Ramos (cell line): ENCODE data around the gene FABP6.

Source experiments
- in situ Hi-C: fragments of 300-500 bp; cut with MboI; formaldehyde crosslinking; loops from one replicate; pipeline ENCODE4 v1.14.3; 2022; ENCODE audit warnings: low sequenced_read_pairs; ENCODE audit not compliant: unreplicated experiment

Gene FABP6

GRCh38 chr5:160260006-160260775, 30.9 kb downstream of the FABP6 start:
- in situ Hi-C loops, result no loop called here

DNA sequence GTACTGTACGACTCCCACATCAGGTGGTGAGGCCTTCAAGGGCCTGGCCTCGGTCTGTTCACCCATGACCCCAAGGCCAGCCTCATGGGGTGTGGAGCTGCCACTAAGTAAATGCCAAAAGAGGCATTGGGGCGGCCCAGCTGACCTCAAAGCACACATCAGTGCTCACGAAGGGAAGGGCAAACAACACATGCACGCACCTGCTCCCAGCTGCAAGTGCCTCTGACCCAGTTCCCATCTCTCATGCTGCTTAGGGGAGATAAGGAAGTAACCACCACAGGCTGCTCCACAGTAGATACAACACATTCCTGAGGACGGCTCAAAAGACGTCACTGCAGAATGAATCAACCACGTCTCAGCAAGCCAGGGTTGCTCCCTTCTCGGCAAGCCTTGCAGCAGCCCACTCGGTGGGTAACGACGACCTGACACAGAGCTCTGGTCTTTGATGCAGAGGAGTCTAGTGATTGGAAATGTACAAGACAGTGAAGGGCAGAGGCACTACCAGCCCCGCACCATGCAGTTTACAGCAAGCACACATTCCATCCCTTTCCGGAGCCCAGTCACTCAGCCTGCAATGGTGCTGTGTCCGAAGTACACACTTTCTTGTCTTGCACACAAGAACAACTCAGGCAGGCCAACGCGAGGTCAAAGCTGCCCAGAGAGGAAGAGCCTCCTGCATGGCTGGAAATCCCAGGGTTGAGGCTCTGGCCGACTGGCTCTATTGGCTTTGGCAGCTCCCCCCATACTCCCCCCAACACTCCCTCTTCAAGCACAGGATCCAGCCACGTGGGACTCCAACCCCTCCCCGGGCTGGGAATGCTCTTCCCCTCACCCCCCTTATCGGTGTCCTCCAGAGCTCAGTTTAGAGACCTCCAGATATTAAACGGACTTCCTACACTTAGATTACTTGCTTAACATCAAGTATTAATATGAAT, 31.8 kb downstream of the FABP6 start:
- in situ Hi-C loops, result no loop called here

DNA sequence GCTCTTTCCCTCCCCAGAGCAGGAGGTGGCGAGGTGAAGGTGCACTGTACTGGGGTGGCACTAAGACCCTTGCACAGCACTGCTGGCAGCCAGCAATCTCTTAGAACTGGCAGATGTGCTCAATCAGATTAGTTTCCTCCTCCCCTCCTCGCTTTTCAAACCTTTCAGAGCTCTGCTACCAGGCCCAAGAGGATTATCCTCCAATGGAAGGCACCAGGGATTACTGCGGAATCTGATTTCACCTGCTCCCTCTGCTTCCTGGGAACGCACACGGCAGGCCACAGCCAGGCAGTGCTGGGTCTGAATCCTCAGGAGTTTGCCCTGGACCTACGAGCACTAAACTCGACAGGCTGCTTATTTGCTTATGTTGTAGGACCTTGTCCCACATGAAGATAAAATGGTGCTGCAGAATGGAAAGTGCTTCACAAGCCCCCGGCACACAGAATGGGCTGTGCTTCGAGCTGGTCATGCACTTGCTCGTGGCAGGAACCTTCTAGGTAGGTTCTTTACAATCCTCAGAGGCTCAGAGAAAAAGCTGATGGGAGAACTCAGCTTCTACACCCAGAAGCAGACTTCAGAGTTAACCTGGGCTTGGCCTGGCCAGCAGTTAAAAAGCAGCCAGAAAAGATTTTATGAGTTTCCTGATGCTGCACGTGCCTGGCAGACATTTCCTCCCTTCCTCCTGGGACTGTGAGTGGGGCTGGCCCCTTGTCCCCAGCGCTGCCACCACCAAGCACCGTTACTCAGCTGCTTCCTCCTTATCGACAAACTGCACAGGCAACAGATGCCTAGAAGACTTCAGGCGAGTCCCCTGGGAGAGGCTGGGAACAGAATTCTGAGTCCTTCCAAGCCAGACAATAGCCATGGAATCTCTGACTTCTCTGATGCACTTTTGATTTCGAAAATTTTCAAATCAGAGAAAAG, 33.1 kb downstream of the FABP6 start:
- in situ Hi-C loops, result no loop called here

GRCh38 chr5:160263326-160263855, 34.1 kb downstream of the FABP6 start:
- in situ Hi-C loops, result no loop called here

GRCh38 chr5:160266044-160266443, 36.7 kb downstream of the FABP6 start:
- in situ Hi-C loops, result no loop called here

DNA sequence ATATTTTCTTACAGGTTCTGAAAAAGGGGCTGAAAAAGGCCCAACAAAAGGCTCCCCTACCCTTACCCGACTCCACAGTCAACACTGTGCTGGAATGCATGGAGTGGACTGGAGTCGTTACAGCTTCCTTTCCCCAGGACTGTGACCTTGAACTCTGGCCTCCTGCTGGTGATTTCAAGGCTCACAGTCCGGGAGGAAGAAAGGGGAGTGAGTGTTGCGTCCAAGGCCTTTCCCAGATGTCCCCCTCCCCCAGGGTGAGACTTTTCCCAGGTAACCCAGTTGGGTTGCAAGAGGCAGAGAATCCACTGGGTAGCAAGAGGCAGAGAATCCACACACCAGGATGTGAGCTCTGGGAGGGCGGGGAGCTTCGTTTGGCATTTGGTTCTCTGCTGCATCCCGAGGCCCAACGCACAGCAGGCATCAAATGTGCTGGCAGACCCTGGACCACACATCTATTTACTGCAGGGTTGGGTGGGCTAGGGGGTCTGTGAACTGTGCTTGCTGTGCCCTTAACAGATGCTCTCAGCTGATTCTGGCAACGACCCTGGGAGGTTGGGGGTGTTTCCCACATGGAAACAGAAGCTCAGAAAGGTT, 37.5 kb downstream of the FABP6 start:
- in situ Hi-C loops, result no loop called here

DNA sequence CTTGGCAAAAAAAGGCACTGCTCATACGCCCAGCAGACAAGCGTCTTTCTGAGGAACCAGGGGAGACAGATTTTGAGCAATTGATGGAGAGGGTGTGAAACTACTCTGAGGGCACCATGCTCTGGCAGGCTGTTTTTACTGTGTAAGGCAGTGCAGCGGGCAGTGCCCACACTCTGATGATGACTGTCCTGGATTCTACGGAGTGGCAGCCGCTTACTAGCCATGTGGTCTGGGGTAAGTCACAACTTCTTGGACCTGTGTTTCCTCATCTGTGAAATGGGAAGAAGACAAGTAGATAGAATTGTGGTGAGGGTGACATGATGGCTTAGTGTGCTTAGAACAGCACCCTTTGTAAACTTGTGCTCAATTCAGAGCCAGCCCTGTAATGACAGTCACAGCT, 38.8 kb downstream of the FABP6 start:
- in situ Hi-C loops, result no loop called here

- in situ Hi-C loops, result no loop called here
Observed at GRCh38 chr5:160269017-160269416, 39.7 kb downstream of the FABP6 start.

- in situ Hi-C loops, result no loop called here
Observed at GRCh38 chr5:160270704-160271103, 41.4 kb downstream of the FABP6 start.

DNA sequence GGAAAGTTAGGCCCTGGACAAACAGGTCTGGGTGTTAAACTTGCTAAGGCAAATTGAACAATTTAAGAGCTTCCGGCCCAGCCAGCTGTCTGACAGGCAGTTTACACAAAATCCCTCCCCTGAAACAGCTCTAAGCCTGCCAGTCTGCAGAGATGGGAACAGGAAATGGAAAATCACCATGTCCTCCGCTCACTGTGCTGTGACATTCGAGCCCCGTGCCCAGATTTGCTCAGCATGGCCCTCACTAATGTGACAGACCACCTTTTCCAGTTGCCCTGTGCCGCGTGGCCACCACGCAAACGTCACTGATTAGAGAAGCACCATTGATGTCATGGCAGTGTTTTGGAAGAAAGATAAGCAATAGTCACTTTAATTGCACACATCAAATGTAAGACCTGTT, 42.1 kb downstream of the FABP6 start:
- in situ Hi-C loops, result no loop called here

GRCh38 chr5:160271836-160272235, 42.5 kb downstream of the FABP6 start:
- in situ Hi-C loops, result no loop called here

DNA sequence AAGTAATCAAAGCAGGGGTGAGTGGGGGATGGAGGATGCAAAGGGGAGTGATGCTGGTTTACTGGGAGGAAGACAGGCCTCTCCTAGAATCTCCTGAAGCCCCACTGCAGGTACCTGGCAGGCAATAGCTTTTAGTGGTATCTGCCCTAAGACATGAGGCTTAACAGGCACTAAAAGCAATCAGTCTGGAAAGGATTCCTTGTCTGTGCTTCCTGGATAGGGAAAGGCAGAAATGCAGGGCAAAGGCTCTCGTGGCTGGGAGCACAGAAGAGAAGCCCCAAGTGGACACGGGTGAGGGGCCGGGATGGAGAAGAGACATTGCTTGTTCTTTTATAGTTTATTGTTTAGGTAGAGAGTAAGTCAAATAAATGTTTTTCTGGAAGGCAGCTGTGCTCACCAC, 43.0 kb downstream of the FABP6 start:
- in situ Hi-C loops, result no loop called here

DNA sequence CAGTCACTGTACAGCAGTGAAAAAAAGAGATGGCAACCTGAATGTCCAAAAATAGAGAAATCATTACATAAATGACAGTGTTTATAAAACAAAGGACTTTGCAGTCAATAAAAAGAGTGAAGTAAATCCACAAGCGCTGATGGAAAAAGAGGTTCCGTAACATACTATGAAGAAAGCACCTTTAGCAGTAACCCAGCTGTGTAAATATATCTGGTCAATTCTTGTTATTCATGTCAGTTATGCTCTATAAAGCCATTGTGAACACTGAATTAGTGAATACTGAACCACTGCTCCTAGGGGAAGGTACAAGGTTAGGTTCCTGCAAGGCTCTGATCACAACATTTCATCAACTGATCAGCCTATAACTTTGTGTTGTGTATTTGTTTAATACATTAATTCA, 43.6 kb downstream of the FABP6 start:
- in situ Hi-C loops, result no loop called here

GRCh38 chr5:160274483-160274931, 45.2 kb downstream of the FABP6 start:
- in situ Hi-C loops, result no loop called here

GRCh38 chr5:160278343-160278742, 49.0 kb downstream of the FABP6 start:
- in situ Hi-C loops, result no loop called here

- in situ Hi-C loops, result no loop called here
Observed at GRCh38 chr5:160280384-160281095, 51.2 kb downstream of the FABP6 start.

DNA sequence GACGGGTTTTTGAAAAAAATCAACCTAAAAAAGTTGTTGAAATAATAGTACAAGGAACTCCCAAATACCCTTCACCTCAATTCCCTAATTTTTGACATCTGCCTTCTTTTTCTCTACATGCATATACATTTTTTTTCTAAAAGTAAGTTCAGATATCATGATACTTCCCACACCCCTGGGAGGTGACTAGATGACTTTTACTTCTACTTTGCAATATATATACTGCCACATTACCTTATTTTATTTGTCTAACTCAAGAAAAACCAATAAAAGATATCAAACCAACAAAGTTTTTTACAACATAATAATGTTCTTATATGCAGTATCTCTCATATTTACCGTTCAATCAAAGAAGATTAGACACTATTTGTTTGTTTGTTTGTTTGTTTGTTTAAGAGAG, 52.0 kb downstream of the FABP6 start:
- in situ Hi-C loops, result no loop called here

DNA sequence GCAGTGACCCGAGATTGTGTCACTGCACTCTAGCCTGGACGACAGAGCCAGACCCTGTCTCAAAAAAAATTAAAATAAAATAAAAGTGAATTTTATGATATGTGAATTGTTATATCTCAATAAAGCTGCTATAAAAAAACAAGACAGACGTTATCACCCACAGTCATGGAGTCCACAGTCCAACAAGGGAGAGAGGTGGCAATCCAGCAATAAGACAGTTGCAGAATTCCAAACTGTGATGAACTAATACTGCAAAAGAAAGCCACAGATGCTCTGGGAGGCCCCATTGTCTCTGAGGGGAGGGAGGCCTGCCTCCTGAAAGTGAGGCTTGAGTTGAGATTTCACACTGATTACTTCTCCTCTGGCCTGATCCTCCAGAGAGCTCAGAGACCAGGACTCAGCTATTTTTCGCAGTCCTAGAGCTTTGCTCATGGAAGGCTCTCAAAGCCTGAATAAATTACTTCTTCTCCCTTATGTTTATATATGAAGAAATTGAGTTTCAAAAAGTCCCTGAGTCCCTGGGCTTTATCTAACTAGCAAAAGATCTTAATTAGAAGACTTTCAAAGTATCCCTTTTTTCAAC, 55.1 kb downstream of the FABP6 start:
- in situ Hi-C loops, result no loop called here

DNA sequence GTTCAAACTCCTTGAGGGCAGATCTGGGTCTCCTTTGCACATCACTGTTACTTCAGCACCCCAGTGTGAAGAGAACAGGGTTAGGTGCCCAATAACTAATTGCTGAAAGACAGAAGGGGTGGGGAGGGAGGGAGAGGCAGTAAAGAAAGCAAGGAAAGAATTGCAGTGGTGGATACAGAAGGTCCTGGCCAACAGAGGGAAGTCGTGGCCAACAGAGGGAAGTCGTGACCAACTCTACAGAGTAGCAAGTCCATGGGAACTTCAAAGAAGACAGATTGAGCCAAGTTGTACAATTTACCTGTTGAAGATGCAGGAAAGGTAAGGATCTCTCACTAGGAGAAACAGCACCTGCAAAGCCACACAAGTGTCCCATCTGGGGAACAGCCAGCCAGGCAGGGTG, 56.0 kb downstream of the FABP6 start:
- in situ Hi-C loops, result no loop called here
